GM21786 (cell line): ENCODE results near the gene DNM1L.
A peak's percentile ranks its signal among the peaks of the same experiment; 100 is the strongest.

ENCODE experiments used
- ATAC-seq: cut with Tn5 transposase; IDR thresholded peaks from one replicate; pipeline ENCODE4 v1.9.1; 2021; ENCODE audit not compliant: unreplicated experiment

Gene DNM1L

DNA sequence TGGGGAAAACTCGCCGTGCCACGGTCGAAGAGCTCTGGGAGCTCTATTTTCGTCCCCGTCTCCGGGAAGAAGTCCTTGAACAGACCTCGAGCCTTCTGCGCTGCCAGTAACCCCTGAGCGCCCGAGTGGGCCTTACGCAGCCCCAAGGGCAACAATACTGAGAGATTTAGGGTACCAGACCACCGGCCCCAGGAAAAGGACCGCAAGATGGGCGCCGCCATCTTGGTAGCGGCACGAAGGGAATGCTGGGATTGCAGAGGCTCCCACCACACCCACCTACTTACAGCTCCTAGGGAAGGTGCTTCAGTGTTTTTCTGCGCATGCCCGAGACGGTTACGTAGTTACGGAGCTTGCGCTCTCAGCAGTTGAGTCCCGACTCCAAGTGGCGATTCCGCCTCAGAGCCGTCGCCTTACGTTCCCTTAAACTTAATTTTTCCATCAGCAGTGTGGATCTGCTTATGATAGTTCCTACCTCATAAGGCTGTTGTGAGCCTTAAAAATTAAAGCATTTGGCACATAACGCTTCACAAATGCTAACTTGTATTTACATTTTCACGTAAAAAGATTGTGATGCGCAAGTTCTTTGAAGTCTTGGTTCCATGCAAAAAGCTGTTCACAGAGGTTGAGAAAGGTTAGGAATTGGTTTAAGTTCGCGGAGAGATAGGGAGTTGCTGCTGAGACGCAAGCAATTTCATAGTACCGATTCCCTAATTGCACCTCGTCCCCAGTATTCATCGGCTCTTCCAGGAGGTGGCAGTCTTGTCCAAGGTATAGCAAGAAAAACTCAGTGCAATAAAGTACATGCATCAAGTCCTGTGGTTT is 76.8 kb downstream of the DNM1L start, which contains the start of gene YARS2:
TSS of gene YARS2 (minus strand) at position 244 of the 822 bp plus-strand sequence. CDS start at position 221, 23 bp downstream.
- ATAC-seq: peak; percentile 90

DNA sequence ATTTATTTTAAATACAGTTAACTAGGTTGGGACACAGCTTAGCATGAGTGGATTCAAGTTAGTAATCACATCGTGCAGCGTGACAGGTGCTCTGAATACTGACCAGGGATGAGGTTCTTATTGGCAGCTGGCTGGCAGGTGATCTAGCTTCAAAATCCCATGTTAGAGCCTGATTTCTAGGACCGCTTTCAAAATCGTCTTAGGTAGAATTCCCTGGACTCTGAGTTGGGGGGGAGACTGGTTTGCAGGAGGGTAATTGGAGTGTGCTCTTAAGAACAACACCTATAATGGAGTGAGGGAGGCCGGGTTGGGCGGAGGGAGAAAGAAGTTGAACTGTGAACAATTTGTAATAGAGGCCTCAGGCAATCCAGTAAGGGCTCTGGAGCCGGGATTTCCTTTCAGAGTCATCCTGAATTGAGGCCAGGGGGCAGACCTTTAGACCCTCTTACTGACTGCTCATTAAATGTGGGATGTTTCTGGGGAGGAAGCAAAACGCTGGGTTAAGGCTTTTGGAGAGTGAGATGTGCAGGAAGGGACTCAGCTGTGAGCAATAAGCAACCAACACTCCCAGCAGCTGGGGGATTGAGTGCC is 77.5 kb downstream of the DNM1L start:
- ATAC-seq: no peak

DNA sequence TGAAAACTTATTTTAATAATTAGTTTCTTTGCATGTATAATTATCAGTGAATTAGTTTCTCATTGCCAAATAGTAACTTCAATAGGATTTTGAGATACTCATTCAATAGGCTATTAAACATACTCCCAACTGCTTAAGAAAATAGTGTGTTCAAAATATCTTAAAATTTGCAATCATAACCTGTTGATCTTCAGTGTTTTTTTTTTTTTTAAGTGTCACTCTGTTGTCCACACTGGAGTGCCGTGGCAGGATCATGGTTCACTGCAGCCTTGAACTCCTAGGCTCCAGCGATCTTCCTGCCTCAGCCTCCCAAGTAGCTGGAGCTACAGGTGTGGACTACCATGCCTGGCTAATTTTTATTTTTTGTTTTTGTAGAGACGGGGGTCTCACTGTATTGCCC is 78.1 kb downstream of the DNM1L start:
- ATAC-seq: no peak

DNA sequence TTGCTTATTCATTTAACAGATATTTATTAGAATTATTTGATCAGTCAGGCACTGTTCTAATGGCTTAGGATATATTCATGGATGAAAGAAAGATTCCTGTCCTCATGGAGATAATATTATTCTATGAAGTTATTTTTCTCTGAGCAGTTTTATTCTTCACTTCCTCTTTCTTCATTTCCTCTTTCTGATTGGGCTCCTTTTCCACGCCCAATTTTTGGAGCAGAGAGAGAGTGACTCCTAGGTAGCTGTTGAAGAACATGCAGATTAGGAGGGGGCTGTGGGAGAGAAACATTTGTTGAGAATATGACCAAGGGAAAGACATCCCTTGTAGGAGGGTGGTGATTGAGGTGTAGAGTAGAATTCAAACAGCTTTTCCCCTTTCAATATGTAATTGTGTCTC is 82.6 kb downstream of the DNM1L start:
- ATAC-seq: peak; percentile 58

DNA sequence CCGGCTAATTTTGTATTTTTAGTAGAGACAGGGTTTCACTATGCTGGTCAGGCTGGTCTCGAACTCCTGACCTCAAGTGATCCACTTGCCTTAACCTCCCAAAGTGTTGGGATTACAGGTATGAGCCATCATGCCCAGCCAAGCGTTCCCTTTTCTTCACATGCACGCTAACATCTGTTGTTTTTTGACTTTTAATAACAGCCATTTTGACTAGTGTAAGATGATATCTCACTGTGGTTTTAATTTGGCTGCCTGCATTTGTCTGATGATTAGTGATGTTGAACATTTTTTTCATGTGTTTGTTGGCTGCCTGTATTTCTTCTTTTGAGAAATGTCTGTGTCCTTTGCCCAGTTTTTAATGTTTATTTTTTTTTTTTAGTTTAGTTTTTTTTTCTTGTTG is 86.8 kb downstream of the DNM1L start:
- no peak for ATAC-seq

DNA sequence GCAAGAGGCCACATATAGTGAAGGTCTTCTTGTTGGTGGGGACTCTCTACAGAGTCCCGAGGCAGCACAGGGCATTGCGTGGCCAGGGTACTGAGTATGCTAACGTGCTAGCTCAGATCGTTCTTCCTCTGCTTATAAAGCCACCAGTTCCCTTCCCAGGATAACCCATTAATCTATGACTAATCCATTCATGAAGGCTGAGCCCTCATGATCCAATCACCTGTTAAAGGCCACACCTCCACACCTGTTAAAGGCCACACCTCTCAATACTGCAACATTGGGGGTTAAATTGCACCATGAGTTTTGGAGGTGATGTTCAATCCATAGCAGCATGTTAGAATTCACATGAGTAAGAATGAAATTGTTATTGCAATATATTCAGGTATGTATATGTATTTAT is 89.4 kb downstream of the DNM1L start:
- ATAC-seq: no peak

DNA sequence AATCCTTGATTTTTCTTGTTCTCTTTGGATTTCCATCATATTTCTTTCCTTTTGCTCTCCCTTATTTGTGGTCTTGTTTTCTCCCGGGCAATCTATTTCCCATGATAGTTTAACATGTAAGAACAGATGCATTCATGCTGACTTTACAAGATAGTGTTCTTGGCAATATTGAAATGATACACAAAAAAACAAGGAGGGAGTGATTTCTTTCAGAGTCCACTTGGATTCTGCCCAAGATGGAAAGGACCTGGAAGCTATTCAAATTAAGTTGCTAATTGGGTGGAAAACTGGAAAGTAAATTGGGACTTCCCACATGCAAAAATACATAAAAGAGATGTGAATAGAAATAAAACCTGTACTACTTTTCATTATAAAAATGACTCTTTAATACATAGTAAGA is 91.0 kb downstream of the DNM1L start:
- no peak for ATAC-seq

DNA sequence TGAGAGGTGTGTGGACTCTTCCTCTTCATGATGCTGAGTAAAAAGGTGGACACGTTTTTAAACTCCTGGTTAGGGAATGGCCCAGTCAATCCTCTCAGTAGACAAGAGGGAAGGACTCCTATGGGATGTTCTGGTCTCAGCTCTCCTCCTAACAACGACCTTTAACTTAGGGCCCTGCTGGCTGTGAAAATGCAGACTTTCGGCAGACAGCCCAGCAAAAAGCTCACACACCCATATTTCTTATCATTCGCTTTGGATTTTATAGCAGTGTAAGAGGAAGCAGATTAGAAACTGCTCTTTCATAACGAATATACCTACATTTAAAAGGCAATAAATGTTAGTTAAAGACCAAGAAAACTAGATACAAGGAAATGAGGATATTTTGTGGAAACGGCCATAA is 94.6 kb downstream of the DNM1L start:
- ATAC-seq: no peak

DNA sequence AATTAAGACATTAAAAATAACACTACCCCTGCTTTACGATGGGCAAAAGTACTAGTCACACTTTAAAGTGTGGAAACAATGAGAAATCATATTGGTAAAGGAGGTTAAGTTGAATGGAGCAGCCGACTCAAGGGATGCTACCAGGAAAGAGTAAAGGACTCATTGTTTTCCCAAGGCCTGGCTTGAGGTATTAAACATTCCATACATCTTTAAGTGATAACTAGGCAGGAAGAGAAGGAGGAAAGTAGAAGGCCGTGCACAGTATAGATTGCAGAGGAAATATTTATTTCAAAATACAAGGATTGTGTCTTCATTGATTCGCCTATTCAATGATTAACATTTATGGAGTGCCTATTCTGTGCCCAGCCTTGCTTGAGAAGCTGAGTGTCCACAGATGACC is 97.2 kb downstream of the DNM1L start:
- no peak for ATAC-seq

DNA sequence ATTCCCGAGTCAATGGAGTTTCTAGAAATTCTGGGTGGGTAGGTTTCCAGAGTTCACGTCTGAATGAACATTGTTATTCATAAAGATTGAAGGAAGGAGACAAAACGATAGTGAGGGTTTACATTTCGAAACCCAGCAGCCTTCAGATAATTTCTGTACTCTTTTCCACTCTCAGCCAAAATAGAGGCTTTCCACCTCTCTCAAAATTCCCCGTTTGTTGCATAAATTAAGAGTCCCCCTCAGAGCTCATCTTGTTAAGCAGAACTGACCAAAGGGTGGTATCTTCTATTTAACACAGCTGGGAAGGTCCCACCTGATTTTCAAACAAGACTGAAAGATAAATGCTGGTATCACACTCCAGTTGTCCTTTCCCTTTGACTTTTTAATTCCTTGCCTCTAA is 98.1 kb downstream of the DNM1L start:
- ATAC-seq: peak; percentile 68

DNA sequence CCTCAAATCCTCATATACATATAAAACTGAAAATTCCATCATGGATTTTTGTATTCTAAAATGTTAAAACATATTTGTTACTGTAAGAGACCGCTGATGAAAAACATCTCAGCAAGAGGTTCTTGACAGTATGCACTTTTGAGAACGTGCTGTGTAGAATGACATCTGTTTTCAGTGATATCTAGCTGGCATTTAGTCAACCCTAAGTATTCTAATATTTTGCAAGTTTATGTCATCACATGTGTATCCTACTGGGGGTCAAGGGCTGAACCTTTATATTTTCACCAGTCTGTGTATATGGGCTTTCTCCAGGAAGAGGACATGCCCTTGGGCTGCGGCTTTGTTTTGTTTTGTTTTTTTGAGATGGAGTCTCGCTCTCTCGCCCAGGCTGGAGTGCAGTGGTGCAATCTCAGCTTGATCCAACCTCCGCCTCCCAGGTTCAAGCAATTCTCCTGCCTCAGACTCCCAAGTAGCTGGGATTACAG is 98.6 kb downstream of the DNM1L start:
- no peak for ATAC-seq

DNA sequence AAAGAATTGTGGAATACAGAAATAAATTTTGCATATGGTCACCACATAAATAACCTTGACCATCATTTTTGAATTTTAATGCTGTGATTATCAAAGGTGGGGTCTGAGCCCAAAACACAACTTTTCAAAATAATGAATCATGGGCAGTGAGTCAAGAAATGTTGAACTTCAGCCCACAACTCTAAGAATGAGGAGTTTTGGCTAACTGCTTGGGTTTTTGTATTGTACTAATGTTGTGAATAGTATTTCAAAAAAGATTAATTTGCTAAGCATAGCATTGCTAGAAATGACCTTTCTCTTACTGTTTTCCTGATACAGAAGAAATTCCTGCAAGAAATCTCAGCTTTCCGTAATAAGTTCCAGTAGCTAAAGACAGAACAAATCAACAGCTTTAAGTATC is 101.0 kb downstream of the DNM1L start:
- ATAC-seq: no peak

DNA sequence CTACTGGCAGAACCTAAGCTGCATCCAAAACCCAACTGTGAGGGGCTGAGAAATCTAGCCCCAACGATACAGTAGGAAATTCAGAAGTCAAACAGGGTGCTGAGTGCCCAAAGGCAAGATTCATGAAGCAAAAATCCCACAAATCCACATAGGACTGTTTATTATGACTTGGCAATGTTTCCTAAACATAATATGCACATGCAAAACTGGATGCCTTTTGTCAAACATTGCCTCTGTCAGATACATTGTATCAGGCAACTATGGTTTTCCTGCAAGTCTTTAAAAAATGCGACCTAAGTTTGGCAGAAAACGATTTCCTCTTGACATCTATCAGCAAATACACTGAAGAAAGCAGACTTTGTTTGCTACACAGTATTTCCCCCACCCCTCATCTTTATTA is 103.9 kb downstream of the DNM1L start:
- ATAC-seq: no peak

DNA sequence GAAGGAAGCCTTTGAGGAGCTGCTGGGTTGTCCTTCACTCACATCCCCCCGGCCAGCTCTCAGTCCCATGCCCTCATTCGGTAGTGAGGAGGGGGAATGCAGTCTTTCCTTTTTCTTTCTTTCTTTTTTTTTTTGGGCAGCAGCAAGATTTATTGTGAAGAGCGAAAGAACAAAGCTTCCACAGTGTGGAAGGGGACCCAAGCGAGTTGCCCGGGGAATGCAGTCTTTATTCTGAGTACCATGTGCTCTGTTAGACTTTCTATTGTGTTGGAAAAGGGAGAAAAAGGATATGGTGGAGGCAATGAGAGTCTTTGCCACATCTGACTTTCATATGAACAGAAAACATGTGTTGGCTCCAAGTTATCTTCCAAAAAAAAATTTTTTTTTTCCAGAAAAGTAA is 106.5 kb downstream of the DNM1L start:
- ATAC-seq: no peak

DNA sequence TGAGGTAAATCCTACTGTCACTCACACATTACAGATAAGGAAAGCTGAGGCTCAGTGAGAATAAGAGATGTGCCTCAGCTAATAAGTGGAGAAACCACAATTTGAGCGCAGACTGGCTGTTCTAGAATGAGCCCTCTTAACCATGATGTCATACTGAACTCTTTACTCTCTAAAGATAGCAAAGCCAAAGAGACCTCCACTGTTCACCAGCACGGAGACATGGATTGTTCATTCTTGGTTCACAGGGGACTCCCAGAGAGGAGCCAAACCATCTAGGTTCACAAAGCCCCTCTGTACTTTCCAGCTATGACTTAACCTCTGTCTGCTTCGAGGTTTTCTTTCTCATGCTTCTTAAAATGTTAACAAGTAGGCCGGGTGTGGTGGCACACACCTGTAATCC is 109.3 kb downstream of the DNM1L start:
- no peak for ATAC-seq

DNA sequence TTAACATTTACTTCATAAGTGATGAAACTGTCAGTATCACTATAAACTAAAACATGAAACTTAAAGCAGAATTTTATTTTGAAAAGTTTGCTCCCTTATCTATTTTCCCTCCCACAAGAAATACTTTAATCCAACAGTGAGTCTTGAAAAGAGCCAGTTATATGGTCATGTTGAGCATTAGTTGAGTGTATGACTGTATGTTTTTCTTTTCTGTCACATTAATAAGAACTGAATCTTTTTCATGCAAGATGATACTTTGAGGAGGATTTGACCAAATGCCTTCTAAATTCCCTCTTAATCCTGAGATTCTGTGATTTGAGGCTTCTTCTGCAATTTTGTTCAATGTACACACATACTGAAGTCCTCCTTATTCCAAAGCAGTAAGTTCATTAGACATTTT is 110.3 kb downstream of the DNM1L start:
- ATAC-seq: no peak

DNA sequence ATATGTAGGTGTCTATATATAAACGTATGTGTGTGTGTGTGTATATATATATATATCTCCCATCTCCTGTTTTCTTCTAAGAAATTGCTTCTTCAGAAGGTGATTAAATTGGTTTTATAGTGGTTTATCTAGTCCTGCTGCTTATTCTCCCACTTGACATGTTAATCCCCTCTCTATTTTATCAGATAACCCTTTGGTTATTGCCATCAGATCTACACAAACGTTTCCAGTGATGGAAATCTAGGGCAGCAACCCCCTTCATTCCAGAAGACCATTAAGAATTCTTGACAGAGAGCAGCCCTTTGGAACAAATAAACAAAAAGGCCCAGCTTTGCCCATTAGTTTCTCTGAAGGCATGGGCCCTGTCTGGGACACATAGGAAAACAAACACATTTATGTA is 110.8 kb downstream of the DNM1L start:
- ATAC-seq: no peak

DNA sequence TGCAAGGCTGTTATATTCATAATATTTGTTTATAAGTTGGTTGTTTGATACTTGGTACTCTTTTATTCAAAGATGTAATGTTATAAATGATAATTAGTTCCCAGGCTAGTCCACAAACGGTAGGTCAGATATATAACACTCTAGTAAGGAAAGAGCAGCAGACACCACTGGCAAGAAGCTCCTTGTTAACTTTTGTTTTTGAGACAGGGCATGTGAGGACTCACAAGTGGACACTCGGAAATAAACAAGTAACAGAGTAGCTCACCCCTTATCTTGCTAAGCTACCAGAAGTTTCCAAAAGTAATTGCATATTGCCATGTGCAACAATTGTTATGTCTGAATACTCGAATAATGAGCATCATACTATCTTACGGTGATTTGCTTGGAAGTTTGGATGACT is 115.2 kb downstream of the DNM1L start:
- ATAC-seq: no peak
